AG09319 (cell line): ENCODE data around the gene SVIL.

Source experiments
- DNase-seq: peaks from one replicate; pipeline ENCODE4 v3.0.0-alpha.2; 2010; ENCODE audit warnings: low read depth; ENCODE audit errors: extremely low read depth
- TF ChIP-seq, protein P1 (sequence below): IDR thresholded peaks from 2 replicates; pipeline ENCODE4 v1.5.1; 2011; ENCODE audit warnings: low read depth, mild to moderate bottlenecking, inconsistent platforms, low read length, moderate library complexity

SVIL gene

DNA sequence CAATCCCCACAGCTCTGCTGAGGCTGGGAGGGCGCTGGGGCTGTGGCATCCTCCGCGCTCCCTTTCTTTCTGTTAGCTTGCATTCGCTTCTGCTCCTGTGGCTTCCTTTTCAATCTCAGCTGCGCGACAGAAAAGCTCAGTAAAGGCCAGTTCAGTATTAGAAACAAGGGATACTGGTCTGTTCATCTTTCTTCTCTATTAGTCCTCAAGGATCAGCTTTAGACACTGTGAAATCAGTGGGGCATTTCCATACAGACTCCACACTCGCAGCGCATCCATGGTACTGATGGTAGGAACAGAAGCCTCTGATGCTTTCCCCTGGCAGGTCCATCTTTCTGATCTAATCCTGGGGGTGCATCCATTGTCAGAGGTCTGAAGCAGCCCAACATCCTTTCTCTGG lies 182.2 kb downstream of the SVIL start:
- TF ChIP-seq, protein P1, sequence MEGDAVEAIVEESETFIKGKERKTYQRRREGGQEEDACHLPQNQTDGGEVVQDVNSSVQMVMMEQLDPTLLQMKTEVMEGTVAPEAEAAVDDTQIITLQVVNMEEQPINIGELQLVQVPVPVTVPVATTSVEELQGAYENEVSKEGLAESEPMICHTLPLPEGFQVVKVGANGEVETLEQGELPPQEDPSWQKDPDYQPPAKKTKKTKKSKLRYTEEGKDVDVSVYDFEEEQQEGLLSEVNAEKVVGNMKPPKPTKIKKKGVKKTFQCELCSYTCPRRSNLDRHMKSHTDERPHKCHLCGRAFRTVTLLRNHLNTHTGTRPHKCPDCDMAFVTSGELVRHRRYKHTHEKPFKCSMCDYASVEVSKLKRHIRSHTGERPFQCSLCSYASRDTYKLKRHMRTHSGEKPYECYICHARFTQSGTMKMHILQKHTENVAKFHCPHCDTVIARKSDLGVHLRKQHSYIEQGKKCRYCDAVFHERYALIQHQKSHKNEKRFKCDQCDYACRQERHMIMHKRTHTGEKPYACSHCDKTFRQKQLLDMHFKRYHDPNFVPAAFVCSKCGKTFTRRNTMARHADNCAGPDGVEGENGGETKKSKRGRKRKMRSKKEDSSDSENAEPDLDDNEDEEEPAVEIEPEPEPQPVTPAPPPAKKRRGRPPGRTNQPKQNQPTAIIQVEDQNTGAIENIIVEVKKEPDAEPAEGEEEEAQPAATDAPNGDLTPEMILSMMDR, result no peak

DNA sequence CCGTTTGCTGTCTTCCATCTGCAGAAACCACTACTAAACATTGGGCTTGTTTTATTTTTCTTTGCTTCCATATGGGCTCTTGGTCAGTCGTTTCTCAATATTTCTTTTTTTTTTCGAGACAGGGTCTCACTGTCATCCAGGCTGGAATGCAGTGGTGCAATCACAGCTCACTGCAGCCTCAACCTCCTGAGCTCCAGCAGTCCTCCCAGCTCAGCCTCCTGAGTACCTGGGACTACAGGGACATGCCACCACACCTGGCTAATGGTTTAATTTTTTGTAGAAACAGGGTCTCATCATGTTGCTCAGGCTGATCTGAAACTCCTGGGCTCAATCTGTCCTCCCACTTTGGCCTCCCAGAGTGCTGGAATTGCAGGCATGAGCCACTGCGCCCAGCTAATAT lies 182.8 kb downstream of the SVIL start:
- TF ChIP-seq, protein P1, result no peak
- DNase-seq, result no peak

More for the DNA sequence above, 182.2 kb downstream of the SVIL start:
- DNase-seq, result no peak

DNA sequence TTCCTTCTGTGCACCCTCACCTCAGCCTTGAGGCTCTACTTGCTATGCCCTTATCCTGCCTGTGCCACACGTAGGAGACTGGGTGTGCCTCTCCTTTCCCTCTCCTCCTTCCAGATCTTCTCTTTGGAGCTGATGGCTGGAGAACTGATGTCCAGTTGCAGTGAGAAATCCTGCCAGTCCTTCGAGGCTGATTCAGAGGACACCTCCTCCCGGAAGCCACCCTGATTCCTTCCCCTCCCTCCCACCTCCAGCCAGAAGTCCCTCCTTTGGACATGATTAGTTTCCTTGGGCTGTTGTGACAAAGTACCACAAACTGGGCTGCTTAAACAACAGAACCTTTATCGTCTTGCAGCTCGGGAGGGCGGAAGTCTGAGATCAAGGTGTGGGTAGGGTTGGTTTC lies 184.4 kb downstream of the SVIL start:
- no peak for DNase-seq
- TF ChIP-seq, protein P1, result no peak

DNA sequence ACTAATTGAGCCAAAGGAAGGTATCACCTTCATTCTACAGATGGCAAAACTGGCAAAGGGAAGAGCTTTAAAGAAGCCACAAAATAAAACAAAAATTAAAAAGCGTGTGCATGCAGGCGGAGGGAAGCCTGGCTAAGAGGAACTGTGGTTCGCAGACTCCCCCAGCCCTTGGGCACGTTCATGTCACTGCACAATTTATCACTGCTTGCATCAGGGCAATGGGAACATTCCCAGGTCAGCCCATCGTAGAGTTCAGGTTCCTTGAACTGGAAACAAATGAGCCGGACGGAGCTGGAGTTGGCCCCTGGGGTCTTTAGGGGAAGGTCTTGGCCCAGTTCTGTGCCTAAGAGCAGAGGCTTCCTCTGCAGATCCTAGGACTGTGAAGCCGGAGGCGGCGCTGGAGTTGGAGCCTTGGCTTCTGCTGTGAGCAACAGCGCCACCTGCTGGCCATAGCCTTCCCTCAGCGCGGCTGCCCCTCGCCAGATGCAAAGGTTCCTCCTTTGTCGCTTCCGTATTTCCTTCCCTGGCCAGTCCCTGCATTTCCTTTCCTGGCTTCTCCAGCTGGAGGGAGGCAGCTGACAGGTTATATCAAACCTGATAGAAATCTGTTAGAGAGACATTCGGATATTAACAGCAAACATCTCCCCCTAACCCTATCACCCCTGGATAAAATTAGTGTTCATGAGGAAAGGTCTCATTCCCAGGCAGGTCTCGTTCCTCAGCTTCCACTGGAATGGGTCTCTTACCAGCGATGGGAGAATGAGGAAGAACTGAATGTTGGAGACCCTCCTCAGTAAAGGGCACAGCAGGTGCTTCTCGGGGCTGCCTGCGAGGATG lies 185.8 kb downstream of the SVIL start:
- peak; percentile 19 for DNase-seq
- TF ChIP-seq, protein P1, result peak; percentile 56

DNA sequence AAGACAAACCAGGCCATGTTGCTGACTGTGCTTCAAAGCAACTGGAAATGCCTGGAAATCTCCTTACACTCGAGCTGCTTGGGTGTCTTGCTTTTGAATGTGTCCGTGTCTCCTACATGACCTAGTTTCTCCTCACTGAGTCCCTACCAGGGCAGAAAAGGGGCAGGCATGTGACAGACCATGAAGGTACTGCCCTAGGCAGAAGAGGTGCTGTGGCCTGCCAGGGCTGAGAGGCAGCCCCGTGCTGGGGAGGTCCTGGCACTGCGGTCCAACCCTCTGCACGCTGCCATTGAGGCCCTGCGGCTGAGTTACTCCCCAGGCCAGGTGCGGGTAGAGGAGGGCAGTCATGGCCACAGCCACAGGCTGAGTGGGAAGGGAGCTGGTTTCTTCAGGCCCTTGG lies 186.6 kb downstream of the SVIL start:
- no peak for DNase-seq
- TF ChIP-seq, protein P1, result no peak

DNA sequence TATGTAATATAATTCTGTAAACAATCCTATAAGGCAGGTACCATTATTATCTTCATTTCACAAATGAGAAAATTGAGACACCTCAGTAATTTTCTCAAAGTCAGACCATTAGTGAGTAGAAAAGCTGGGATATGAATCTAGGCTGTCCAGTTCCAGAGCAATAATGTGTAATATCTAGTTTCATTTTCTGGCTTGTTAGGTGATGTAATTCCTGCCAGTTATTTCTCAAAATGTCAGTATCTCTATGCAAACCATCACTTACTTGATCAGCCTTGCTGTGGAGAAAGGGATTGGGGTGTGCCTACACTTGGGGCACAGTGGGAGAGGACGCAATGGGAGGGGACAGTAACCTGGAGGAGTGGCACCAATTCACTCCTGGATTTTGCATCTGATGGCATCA lies 188.4 kb downstream of the SVIL start:
- DNase-seq, result peak; percentile 14

More for the DNA sequence above, 188.4 kb downstream of the SVIL start:
- TF ChIP-seq, protein P1, result no peak
